CD14-positive monocyte (primary cell): Measurements from ENCODE around the gene SF3B3. TPM values are rescaled to one million over a fixed set of nuclear protein-coding genes. Genes with fewer than 3 reads are reported as not detected.
A peak's percentile ranks its signal among the peaks of the same experiment; 100 is the strongest.
"Not testable (repeated sequence)": the region's sequence is repeated elsewhere in the genome, so short reads cannot be mapped to it uniquely, and the experiment has no call there.

Experiments
- DNase-seq, 3 donors: peaks; one replicate each; pipeline ENCODE4 v3.0.0-alpha.2; 2011 to 2022
- H2AFZ ChIP-seq: 2 replicates; pipeline ENCODE4 v1.6.0; 2012; ENCODE audit warnings: mild to moderate bottlenecking, low read depth, low read length, inconsistent platforms; ENCODE audit not compliant: insufficient read depth, poor library complexity, severe bottlenecking
- H3K27ac ChIP-seq, 2 donors: 1 replicate in 1 of 2; 2 replicates in 1 of 2; pipeline ENCODE4 v1.5.1; 2012 to 2013; ENCODE audit warnings: low read length in 2 of 2, control low read depth in 1 of 2, inconsistent platforms in 1 of 2, low read depth in 1 of 2, mild to moderate bottlenecking in 1 of 2
- H3K27me3 ChIP-seq, 2 donors: one replicate each; pipeline versions ENCODE4 v1.6.0 to v1.6.1; 2011 to 2013; ENCODE audit warnings: low read length in 2 of 2; ENCODE audit not compliant: control insufficient read depth in 2 of 2, insufficient read depth in 2 of 2
- H3K36me3 ChIP-seq, 2 donors: replicated peaks in 1 of 2; 1 replicate in 1 of 2; 2 replicates in 1 of 2; pipeline versions ENCODE4 v1.5.1 to v1.6.1; 2012 to 2013; ENCODE audit warnings: low read length in 2 of 2, control low read depth in 1 of 2, inconsistent platforms in 1 of 2, mild to moderate bottlenecking in 1 of 2; ENCODE audit not compliant: insufficient read depth in 2 of 2, control insufficient read depth in 1 of 2
- H3K4me1 ChIP-seq, 2 donors: 1 replicate in 1 of 2; 2 replicates in 1 of 2; pipeline versions ENCODE4 v1.5.1 to v1.6.1; 2012 to 2013; ENCODE audit warnings: low read length in 2 of 2, control low read depth in 1 of 2, inconsistent platforms in 1 of 2, mild to moderate bottlenecking in 1 of 2, moderate library complexity in 1 of 2; ENCODE audit not compliant: insufficient read depth in 2 of 2, control insufficient read depth in 1 of 2
- H3K4me2 ChIP-seq: replicated peaks from 2 replicates; pipeline ENCODE3; 2012; ENCODE audit warnings: low read length, moderate library complexity, mild to moderate bottlenecking; ENCODE audit not compliant: poor library complexity, severe bottlenecking; ENCODE audit errors: extremely low read depth
- H3K4me3 ChIP-seq, 3 experiments: fragments of 200-600 bp in 1 of 3; sonication (generic) in 1 of 3; replicated peaks in 1 of 3; 1 replicate in 2 of 3; 2 replicates in 1 of 3; pipeline ENCODE4 v1.5.1; 2011 to 2013; ENCODE audit warnings: low read length in 3 of 3, mild to moderate bottlenecking in 3 of 3, control low read depth in 2 of 3, low read depth in 2 of 3, inconsistent platforms in 1 of 3, moderate library complexity in 1 of 3
- H3K79me2 ChIP-seq: 2 replicates; pipeline ENCODE4 v1.6.0; 2012; ENCODE audit warnings: mild to moderate bottlenecking, control low read depth, inconsistent platforms, low read length, moderate library complexity; ENCODE audit not compliant: insufficient read depth
- H3K9ac ChIP-seq: 2 replicates; pipeline ENCODE4 v1.6.0; 2017; ENCODE audit warnings: low read length, mild to moderate bottlenecking; ENCODE audit not compliant: insufficient read depth, poor library complexity, severe bottlenecking
- H3K9me3 ChIP-seq, 2 donors: replicated peaks in 1 of 2; 1 replicate in 1 of 2; 2 replicates in 1 of 2; pipeline versions ENCODE4 v1.5.1 to v1.6.1; 2012 to 2013; ENCODE audit warnings: low read length in 2 of 2, control low read depth in 1 of 2; ENCODE audit not compliant: control insufficient read depth in 1 of 2, insufficient read depth in 1 of 2
- H4K20me1 ChIP-seq: 2 replicates; pipeline ENCODE4 v1.6.0; 2012; ENCODE audit warnings: mild to moderate bottlenecking, low read length, control low read depth, moderate library complexity; ENCODE audit not compliant: insufficient read depth
- H3K27ac Mint-ChIP-seq, 7 donors: one replicate each; pipeline ENCODE4 v1.8.0; 2020; ENCODE audit warnings: mild to moderate bottlenecking in 7 of 7, mixed read lengths in 7 of 7, moderate library complexity in 6 of 7, inconsistent platforms in 2 of 7
- H3K27me3 Mint-ChIP-seq, 3 donors: one replicate each; pipeline ENCODE4 v1.8.0; 2021 to 2022; ENCODE audit warnings: low read depth in 3 of 3, mild to moderate bottlenecking in 3 of 3, mixed read lengths in 3 of 3, moderate library complexity in 3 of 3, inconsistent platforms in 1 of 3
- H3K36me3 Mint-ChIP-seq, 2 donors: one replicate each; pipeline ENCODE4 v1.8.0; 2020; ENCODE audit warnings: mixed read lengths in 2 of 2, inconsistent platforms in 1 of 2, mild to moderate bottlenecking in 1 of 2
- H3K4me1 Mint-ChIP-seq: one replicate; pipeline ENCODE4 v1.8.0; 2020; ENCODE audit warnings: mild to moderate bottlenecking, mixed read lengths
- H3K4me3 Mint-ChIP-seq, 2 donors: one replicate each; pipeline ENCODE4 v1.8.0; 2020; ENCODE audit warnings: mild to moderate bottlenecking in 2 of 2, mixed read lengths in 2 of 2, moderate library complexity in 1 of 2
- H3K9me3 Mint-ChIP-seq, 7 donors: one replicate each; pipeline ENCODE4 v1.8.0; 2020 to 2022; ENCODE audit warnings: mixed read lengths in 7 of 7, mild to moderate bottlenecking in 6 of 7, moderate library complexity in 6 of 7, inconsistent platforms in 2 of 7
- WGBS: methylation state at CpG from one replicate; pipeline ENCODE4 v1.1.5; 2013; ENCODE audit warnings: missing lambda C conversion rate; ENCODE audit not compliant: insufficient coverage; 5-methylcytosine and 5-hydroxymethylcytosine counted together
- intact Hi-C, 2 donors: fragments of 100-400 bp; cut with micrococcal nuclease; formaldehyde crosslinking; loops; one replicate each; pipeline versions ENCODE4 v1.15.0 to v1.15.1; 2023
- polyA plus RNA-seq, 3 donors: library from polyadenylated mRNA; depleted of rRNA in 1 of 3; unstranded in 2 of 3; stranded (reverse) in 1 of 3; fragments of 300-500 nt in 2 of 3; fragments of >200 nt in 1 of 3; fragmentation: Illumina TruSeq in 2 of 3; gene quantifications; 1 replicate in 2 of 3; 2 replicates in 1 of 3; pipeline ENCODE4 v1.2.3, GENCODE V29; 2012 to 2021
- TF ChIP-seq, protein P1 (sequence below): fragments of 200-600 bp; IDR thresholded peaks from one replicate; pipeline ENCODE4 v1.8.0; 2022; ENCODE audit warnings: antibody characterized with exemption, mild to moderate bottlenecking

Gene SF3B3
- polyA plus RNA-seq, 3 donors, result 34.2 to 52.3 (median 42.1) TPM

DNA sequence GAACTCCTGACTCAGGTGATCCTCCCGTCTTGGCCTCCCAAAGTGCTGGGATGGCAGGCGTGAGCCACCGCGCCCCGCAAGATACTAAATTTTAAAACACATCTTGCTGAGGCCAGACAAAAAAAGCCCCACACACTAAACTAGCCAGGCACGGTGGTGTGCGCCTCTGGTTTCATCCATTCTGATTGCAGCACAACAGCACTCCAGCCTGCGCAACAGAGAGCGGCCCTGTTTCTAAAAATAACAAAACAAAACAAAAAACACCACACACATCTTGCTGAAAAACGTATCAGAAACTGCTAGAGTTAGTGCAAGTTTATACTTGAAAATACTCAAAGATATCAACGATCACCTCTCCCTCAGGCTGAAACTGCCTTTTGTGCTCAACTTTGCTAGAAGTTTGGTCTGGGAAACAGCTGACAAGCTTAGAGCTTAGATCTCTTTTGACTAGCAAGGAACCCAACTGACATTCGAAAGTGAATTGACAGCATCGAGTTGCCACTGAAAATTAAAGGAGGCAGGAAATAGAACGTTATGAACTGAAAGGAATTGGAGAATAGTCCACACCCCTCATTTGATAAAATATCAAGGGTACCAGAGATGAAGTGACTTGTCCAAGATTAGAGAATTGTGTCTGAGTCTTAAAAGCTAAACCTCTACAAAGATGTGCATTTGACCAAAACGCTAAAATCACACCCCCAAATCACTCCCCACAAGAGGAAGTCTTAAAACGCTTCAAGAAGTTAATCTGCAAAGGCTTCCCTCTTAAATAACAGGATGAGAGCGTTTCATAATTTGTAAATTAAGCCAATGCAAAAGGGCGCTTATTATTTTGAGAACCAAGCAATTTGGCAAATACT lies 1.2 kb upstream of the SF3B3 start:
- intact Hi-C loops, result loop anchor here (5.0 to 10.0 kb wide), 4 partner anchors 68 to 175 kb away; partner anchors contain the start of genes DDX19A (in 1 of the 2) and FCSK (in 1 of the 2)
- peak overlapping the region; percentile 96 to 99 for H3K4me3 Mint-ChIP-seq
- Histone ChIP-seq H3K79me2 (peaks cover 74% of the 10 kb centered on the region), H3K4me3 (peak overlapping the region; percentile 84 to 99 (median 96)), H3K27me3 (no peaks in the 10 kb centered on the region), H3K36me3 (peaks cover 8 to 33% of the 10 kb centered on the region in 2 donors), H2AFZ (peak overlapping the region; percentile 97), H4K20me1 (peaks cover 10% of the 10 kb centered on the region), H3K9ac (peak overlapping the region; percentile 96), H3K9me3 (no peaks in the 10 kb centered on the region), H3K4me1 (peaks cover 34 to 50% of the 10 kb centered on the region in 2 donors), H3K27ac (peak overlapping the region; percentile 81 to 97), H3K4me2 (peak overlapping the region; percentile 91)
- peaks cover 24 to 29% of the 10 kb centered on the region in 2 donors for H3K36me3 Mint-ChIP-seq
- DNase-seq, result peak in 1 of 3 donors; percentile 10
- peak overlapping the region; percentile 94 to 99 (median 97) for H3K27ac Mint-ChIP-seq
- peaks cover 48% of the 10 kb centered on the region for H3K4me1 Mint-ChIP-seq
- TF ChIP-seq, protein P1, sequence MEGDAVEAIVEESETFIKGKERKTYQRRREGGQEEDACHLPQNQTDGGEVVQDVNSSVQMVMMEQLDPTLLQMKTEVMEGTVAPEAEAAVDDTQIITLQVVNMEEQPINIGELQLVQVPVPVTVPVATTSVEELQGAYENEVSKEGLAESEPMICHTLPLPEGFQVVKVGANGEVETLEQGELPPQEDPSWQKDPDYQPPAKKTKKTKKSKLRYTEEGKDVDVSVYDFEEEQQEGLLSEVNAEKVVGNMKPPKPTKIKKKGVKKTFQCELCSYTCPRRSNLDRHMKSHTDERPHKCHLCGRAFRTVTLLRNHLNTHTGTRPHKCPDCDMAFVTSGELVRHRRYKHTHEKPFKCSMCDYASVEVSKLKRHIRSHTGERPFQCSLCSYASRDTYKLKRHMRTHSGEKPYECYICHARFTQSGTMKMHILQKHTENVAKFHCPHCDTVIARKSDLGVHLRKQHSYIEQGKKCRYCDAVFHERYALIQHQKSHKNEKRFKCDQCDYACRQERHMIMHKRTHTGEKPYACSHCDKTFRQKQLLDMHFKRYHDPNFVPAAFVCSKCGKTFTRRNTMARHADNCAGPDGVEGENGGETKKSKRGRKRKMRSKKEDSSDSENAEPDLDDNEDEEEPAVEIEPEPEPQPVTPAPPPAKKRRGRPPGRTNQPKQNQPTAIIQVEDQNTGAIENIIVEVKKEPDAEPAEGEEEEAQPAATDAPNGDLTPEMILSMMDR, result no peak
- H3K9me3 Mint-ChIP-seq, result no peaks in the 10 kb centered on the region
- H3K27me3 Mint-ChIP-seq, result peaks cover 0 to 4% (median 1%) of the 10 kb centered on the region in 3 donors
- WGBS, result 45% methylated on average over 11 of the region's 18 CpGs

DNA sequence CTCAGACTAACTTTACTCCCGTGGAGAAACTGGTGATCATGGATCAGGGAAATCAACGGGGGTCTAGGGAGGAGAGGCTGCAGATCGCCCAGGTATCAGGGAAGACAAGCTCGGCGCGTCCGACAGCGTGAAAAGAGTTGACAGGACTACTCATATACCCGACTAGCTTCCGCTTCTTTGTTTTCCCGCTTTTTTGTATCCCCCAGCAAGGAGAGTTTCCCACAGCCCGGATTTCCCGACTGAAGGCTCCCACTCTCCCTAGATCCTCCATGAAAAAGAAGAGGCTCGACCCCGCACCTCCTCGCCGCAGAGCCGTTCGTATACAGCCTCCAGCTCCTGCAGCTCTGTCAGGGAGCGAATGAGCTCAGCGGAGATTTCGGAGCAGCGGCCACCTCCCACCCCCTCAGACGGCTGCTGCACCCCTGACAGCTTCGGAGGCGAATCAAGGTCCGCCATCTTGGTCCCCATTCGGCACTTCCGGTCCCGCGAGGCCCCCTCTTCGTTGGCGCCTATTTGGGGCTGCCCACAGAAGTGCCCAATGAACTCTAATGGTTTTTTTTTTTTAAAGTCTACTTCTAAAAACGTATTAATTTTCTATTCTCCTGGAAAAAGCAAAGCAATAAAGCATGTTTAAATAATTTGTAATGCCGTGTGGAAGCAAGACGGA lies 407 bp upstream of the SF3B3 start, which contains the start of gene COG4:
TSS of gene COG4 (minus strand) at position 479 of the 667 bp plus-strand sequence. CDS start at position 468, 11 bp downstream.
- Mint-ChIP-seq H3K27ac (peak within 1 kb of the TSS; percentile 94 to 99 (median 97)), H3K4me1 (peaks cover 48% of the 10 kb centered on the region), H3K4me3 (peak within 1 kb of the TSS; percentile 96 to 99), H3K36me3 (peaks cover 18 to 29% of the 10 kb centered on the region in 2 donors), H3K27me3 (peaks cover 0 to 4% (median 1%) of the 10 kb centered on the region in 3 donors), H3K9me3 (no peaks in the 10 kb centered on the region)
- peak; percentile 85 to 88 (median 86) for DNase-seq
- H3K4me1 ChIP-seq, result peaks cover 34 to 50% of the 10 kb centered on the region in 2 donors
- H3K4me3 ChIP-seq, result peak within 1 kb of the TSS; percentile 84 to 99 (median 96)
- H2AFZ ChIP-seq, result peak within 1 kb of the TSS; percentile 97
- H3K27ac ChIP-seq, result peak within 1 kb of the TSS; percentile 81 to 97
- H3K36me3 ChIP-seq, result peaks cover under 1 to 33% of the 10 kb centered on the region in 2 donors
- peaks cover 81% of the 10 kb centered on the region for H3K79me2 ChIP-seq
- intact Hi-C loops, result loop anchor here (5.0 to 10.0 kb wide), 4 partner anchors 68 to 176 kb away; partner anchors contain the start of genes DDX19A (in 1 of the 2) and FCSK (in 1 of the 2)
- H4K20me1 ChIP-seq, result peaks cover 18% of the 10 kb centered on the region
- TF ChIP-seq, protein P1, result no peak
- no peaks in the 10 kb centered on the region for H3K27me3 ChIP-seq
- H3K9me3 ChIP-seq, result no peaks in the 10 kb centered on the region
- peak within 1 kb of the TSS; percentile 96 for H3K9ac ChIP-seq
- WGBS, result 0% methylated on average over 18 of the region's 36 CpGs
- peak within 1 kb of the TSS; percentile 91 for H3K4me2 ChIP-seq

DNA sequence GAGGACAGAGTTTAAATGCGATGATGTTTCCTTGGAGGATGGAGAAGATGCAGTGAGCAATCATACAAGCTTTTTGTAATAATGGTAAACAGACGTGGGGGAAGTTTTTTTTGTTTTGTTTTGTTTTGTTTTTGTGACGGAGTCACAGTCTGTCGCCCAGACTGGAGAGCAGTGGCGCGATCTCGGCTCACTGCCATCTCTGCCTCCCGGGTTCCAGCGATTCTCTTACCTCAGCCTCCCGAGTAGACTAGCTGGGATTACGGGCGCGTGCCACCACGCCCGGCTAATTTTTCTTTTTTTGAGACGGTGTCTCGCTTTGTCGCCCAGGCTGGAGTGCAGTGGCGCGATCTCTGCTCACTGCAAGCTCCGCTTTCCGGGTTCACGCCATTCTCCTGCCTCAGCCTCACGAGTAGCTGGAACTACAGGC lies 796 bp downstream of the SF3B3 start:
- intact Hi-C loops, result loop anchor here (5.0 to 10.0 kb wide), 4 partner anchors 70 to 177 kb away; partner anchors contain the start of genes DDX19A (in 1 of the 2) and FCSK (in 1 of the 2)
- peaks cover 48% of the 10 kb centered on the region for H3K4me1 Mint-ChIP-seq
- peak overlapping the region; percentile 94 to 99 (median 97) for H3K27ac Mint-ChIP-seq
- peak in 1 of 3 donors; percentile 29 for DNase-seq
- H3K27me3 ChIP-seq, H3K9me3 ChIP-seq, H3K27me3 Mint-ChIP-seq, H3K9me3 Mint-ChIP-seq: not testable (repeated sequence)
- Histone ChIP-seq H3K36me3 (peaks cover 8 to 37% of the 10 kb centered on the region in 2 donors), H3K4me2 (peak overlapping the region; percentile 91), H3K9ac (peak overlapping the region; percentile 96), H3K79me2 (peaks cover 93% of the 10 kb centered on the region), H3K4me3 (peak overlapping the region; percentile 84 to 99 (median 96)), H2AFZ (peak overlapping the region; percentile 97), H3K27ac (peak overlapping the region; percentile 81 to 97), H3K4me1 (peaks cover 34 to 50% of the 10 kb centered on the region in 2 donors), H4K20me1 (peaks cover 30% of the 10 kb centered on the region)
- 0% methylated on average over 22 of the region's 24 CpGs for WGBS
- H3K4me3 Mint-ChIP-seq, result peak overlapping the region; percentile 96 to 99
- peaks cover 27 to 36% of the 10 kb centered on the region in 2 donors for H3K36me3 Mint-ChIP-seq
